GM21423 (cell line): ENCODE results near the gene CRIP2.

Source experiments
- ATAC-seq: cut with Tn5 transposase; IDR thresholded peaks from one replicate; pipeline ENCODE4 v1.9.1; 2021; ENCODE audit warnings: mild to moderate bottlenecking, moderate library complexity; ENCODE audit not compliant: unreplicated experiment

CRIP2 gene

DNA sequence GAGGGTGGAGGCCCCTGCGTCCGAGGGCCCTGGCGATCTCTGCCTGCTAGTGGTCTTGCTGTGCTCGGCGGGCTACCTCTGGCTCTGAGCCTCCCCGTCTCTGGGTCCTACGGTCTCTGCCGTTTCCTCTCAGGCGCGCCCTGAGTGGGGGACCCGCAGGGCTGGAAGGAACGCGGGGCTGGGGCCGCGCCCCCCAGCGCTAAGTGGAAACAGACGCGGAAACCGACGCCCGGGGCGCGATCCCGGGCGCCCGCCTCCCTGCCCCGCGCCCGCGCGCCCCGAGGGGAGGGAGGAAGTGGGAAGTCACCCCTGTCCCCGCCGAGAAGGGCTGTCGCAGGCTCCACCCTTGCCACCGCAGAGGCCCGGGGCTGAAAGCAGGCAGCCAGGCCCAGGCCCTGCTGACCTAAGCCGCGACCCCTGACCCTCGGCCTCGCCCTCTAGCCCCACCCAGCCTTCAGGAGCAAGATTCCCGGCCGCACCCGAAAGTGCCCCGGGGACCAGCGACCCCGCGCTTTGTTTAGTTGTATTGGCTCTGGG lies 12.9 kb downstream of the CRIP2 start:
- ATAC-seq = no peak

DNA sequence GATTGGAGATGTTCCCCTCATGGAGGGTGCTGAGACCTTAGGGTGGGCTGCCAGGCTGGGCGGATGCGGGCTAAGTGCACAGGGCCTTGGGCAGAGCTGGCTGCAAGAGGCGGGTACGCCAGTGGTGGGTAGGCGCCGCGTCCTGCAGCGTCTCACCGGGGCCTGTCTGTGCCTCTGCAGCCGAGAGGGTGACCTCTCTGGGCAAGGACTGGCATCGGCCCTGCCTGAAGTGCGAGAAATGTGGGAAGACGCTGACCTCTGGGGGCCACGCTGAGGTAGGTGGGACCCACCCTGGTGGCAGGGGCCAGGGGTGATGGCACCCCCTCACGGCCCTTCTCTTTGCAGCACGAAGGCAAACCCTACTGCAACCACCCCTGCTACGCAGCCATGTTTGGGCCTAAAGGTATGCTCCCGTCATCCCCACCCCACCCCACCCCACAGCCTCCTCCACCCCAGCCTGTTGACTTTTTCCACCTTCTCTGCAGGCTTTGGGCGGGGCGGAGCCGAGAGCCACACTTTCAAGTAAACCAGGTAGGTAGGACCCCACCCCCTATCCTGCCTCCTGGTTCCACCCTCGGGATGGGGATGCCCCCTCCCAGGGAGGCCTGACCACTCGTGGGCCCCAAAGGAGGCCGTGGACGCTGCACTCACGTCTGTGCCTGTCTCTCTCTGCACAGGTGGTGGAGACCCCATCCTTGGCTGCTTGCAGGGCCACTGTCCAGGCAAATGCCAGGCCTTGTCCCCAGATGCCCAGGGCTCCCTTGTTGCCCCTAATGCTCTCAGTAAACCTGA lies 13.6 kb downstream of the CRIP2 start:
- no peak for ATAC-seq

DNA sequence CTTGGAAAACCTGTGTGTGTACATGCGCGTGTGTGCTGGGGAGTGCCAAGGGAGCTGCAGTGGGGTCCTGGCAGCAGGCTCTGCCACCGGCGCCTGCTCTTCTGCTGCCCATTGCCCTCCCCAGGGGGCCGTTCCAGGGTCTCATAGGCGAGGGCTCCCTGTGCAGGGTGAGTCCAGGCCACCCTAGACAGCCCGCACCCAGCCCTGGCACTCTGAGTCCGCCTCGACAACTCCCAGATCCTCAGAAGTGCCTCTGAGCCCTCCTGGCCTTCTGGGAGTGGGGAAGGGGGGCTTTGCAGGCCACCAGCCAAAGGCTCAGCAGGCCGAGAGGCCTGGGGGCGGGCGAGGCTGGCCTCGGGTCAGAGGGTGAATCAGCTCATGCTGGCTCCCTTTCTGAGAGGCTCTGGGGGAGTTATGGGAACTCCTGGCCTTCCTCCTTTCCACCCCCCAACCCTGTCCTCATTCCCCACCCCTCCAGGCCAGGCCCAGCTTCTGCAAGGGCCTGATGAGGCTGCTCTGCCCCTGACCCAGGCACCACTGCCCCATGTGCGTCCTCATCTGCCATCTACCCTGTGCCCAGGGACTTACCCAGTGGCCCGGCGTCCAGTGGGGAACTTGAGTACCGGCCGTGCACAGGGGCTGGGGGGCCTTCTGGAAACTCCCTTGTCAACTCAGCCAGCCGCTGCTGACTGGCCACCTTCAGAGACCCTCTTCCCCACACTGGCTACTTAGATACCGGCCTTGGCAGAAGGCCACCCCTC lies 14.3 kb downstream of the CRIP2 start:
- no peak for ATAC-seq

DNA sequence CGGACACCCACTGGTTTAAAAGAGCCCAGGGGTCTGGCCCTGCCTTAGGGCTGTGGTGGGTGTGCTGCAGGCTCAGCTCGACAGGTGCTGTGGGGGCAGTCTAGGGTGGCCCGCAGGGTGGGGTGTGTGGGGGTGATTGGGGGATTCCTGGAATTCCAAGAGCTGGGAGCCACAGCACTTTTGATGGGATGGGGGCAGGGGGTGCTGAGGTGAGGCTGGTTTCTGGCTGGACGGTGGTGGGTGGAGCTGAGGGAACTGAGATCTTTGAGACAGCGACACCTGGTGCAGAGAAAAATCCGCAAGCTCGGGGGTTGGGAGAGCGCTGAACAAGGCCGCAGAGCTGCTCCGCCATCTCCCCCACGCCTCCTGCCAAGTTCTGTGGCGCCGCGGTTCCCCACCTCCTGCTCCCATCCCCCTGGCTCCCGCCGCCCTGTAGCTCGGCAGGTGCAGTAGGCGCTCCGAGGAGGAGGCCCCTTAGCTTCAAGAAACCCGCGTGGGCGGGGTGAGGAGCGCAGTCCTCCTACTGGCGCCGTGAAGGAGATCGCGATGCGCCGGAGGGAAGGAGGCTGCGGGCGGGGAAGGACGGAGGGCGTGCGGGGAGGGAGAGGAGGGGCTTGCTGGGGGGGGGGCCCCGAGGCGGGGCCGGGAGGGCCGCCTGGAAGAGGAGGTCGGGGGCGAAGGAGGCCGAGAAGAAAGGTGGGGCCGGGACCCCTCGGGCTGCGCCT lies 15.1 kb downstream of the CRIP2 start:
- no peak for ATAC-seq

DNA sequence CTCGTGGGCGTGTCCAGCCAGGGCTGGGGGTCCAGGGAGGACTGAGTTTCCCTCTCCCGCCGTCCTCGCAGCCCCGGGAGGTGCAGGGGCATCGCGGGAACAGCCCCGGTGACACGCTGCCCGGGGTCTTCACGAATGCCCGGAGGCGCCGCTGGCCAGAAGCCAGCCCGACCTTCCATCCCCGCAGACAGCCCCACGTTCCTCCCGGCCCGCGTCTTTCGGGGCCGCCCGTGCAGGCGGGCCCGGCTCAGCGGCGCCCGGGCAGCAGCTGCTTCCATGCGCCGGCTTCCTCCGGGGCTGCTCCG lies 15.6 kb downstream of the CRIP2 start:
- peak; percentile 1 for ATAC-seq

DNA sequence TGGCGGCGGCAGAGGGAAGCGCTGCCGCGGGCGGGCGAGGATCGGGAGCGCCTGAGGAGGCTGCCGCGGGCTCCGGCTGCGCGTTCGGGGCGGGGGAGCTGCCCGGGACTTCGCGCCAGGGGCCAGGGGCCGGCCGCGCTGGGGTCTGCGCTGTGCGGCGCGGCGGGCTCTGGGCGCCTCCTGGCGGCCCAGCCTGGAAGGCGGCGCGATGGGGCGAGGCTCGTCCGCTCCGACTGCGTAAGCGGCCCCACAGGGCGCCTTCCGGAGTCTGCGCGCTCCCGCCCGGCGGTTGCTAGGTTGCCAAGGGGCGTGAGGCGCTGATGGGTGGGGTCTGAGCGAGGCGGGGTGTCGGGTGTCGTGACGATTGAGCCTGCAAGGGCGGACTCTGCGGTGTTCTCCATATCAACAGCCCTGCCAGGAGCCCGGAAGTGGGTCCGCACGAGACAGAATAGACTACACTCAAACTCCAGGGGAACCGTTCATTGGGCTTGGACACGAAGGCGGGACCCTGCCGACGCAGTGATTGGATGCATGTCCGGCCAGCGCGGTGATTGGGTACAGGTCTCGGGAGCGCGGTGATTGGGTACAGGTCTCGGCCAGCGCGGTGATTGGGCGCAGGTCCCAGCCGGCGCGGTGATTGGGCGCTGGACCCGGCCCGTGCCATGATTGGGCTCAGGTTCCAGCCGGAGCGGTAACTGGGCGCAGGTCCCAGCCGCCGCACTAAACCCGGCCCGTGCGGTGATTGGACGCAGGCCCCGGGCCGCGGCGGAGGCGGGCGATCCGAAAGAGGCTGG lies 16.1 kb downstream of the CRIP2 start, which contains the start of gene TEDC1:
Gene TEDC1, plus strand, starts transcription at position 675 of the 794 bp plus-strand sequence. CDS start 130 bp downstream, outside the sequence.
- ATAC-seq = peak; percentile 71

DNA sequence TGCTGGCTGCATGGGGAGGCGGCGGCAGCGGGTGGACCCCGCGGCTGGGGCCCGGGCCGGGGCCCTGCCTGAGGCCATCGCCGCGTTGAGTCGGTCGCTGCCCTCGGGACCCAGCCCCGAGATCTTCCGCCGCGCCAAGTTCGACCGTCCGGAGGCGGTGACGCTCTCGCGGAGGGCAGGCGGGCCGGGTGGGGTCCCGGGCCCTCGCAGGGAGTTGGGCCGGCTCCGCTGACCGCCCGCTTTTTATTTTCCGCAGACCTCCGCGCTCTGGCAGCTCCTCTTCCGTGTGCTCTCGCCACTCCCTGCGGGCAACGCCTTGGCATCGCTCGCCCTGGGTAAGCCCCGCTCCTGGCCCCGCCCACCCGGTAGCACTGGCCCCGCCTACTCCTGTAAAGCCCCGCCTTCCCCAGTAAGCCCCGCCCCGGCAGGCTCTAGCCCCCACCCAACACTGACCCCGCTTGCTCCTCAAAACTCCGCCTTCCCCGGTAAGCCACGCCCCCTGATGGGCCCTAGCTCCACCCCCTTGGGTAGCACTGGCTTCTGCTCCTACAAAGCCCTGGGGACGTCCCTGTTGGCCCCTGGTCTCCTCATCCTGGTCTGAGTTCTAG lies 16.8 kb downstream of the CRIP2 start:
- ATAC-seq = peak; percentile 1

DNA sequence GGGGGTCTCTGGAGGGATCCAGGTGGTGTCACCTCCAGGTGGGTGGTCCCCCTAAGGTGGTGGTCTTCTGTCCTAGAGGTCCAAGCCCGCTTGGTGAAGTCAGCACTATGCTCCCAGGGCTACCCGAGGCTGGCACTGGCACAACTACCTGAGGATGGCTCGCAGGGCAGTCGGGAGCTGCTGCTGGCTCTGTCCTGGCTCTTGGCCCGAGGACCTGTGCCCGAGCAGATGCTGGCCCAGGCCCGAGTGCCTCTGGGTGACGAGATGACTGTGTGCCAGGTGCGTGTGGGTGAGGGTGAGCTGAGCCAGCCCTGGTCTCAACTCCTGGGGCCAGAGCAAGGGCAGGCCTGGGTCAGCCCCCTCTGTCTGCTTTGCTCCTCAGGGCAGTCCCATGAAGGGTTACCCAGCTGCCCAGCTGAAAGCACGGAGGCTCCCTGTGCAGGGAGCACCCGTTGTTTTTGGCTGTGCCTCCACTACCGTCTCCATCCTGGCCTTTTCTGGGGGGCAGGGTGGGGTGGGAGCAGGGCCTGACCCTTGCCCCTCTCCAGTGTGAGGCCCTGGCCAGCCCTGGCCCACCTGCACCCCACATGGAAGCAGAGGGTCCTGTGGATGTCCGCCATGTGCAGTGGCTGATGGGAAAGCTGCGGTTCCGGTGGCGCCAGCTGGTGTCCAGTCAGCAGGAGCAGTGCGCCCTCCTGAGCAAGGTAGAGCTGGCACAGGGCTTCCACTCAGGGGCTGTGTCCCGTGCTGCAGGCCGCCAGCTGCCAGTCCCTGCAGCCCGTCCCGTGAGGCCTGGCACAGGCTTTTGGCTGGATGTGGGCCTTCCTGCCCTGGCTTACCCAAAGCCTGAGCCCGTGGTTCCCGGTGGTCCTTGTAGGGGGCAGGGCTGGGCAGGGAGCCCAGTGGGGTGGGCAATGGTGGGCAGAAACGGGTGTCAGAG lies 17.7 kb downstream of the CRIP2 start:
- ATAC-seq = no peak

DNA sequence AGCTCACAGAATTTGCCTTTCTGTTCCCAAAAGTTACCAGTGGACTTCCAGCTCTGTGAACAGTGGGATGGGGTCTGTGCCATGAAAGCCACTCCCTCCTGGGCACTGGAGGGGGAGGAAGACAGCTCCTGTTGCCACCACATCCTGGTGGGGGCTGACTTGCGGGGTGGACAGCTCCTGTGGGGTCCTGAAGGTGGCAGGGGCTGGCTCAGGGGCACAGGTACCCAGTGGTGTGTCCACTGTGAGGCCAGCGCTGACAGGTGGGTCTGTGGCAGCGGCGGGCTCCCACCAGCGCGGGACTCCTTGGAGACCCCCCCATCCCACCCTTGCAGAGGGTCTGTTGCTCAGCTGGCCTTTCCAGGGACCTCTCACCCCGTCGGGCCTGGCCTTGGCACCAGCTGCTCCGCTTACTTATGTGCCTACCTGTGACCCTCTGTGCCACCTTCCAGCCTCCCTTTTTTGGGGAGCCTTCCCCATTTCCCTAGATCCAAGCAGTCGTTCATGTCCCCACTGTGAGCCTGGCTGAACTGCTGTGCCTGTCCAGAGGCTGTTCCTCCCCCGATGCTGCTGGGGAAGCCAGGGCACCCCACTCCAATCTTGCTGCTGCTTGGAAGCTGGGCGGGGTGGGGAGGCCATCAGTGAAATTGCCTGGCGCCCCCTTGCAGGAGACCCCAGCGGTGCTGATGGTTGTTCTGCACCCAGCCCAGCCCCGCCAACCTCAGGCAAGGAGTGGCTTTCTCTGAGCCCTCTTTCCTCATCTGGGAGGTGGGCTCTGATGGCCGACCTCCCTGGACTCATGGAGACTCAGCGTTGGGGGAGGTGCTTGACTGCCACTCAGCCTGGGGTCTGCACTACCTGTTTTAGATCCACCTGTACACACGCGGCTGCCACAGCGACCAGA lies 18.6 kb downstream of the CRIP2 start:
- ATAC-seq = no peak

DNA sequence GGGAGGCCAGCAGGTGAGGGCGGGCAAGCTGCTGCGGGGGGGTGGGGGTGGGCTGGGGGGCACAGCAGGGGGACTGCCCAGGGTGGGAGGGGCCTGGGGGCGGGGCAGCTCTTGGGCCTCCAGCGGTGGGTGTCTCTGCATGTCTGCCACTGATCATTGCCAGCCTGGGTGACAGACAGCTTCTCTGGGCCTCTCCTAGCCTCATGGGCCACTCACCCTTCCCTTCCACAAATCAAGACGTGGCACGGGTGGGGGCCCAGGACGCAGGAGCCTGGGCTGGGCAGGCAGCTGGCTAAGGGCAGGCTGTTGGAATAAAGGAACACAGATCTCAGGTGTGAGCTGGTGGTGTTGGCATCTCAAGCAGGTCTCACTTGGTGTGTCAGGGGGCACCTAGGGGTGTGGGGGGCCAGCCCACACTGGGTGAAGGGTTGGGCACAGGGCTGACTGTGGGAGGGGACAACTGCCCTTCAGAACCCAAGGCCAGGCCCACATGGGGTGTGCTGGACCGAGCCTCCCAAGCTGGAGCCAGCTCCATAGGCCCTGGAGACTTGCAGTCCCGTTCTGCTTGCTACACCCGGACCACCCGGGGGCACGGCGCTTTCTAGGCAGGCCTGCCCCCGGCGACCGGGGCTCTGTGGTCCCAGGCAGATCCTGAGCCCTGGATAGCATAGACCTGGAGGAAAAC lies 19.4 kb downstream of the CRIP2 start:
- no peak for ATAC-seq

DNA sequence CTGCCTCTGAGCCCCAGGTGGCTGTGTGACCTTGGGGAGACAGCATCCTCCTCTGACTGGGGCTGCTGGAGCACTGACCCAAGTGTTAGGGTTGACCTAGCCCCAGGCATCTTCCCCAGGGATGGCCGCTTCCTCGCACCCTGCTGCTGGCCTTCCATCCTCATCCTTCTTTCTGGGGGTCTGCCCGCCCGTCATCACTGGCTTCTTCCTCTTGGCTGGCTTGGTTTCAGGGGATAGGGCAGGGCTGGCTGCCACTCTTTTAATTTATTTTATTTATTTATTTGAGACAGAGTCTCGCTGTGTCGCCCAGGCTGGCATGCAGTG lies 19.9 kb downstream of the CRIP2 start:
- no peak for ATAC-seq

DNA sequence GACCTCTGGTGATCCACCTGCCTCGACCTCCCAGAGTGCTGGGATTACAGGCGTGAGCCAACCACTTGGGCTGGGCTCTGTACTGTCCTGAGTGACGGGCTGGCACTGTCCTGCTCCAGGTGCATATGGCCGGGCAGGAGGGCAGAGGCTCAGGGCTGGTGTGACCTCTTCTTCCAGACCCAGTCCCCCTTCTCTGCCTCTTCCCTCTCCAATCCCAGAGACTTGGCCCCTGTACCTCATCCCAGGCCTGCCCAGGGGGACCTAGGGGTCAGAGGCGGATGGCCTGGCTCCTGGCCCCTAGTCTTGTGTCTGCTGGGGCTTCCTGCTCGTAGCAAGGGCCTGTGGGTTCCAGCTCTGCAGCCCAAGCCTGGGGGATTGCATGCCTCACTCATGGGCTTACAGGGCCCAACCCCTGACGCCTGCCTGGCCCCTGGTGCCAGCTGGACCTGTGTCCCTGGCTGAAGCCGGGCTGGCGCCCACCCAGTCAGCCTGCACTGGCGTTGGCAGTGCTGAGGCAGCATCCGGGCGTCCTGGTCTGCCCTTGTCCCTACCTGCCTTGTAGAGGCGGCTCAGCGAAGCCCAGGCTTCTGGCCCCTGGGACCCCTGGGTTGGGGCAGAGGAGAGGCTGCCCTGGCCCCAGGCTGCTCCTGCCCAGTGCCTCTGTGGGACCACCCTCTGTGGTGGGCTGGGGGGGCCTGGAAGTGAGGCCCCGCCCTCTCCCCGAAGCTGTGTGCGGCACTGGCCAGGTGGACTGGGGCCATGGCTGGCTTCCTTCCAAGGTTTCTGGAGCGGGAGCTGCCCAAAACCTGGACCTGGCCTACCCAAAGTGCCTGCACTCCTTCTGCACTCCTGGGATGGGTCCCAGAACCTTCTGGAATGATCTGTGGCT lies 20.7 kb downstream of the CRIP2 start:
- no peak for ATAC-seq

DNA sequence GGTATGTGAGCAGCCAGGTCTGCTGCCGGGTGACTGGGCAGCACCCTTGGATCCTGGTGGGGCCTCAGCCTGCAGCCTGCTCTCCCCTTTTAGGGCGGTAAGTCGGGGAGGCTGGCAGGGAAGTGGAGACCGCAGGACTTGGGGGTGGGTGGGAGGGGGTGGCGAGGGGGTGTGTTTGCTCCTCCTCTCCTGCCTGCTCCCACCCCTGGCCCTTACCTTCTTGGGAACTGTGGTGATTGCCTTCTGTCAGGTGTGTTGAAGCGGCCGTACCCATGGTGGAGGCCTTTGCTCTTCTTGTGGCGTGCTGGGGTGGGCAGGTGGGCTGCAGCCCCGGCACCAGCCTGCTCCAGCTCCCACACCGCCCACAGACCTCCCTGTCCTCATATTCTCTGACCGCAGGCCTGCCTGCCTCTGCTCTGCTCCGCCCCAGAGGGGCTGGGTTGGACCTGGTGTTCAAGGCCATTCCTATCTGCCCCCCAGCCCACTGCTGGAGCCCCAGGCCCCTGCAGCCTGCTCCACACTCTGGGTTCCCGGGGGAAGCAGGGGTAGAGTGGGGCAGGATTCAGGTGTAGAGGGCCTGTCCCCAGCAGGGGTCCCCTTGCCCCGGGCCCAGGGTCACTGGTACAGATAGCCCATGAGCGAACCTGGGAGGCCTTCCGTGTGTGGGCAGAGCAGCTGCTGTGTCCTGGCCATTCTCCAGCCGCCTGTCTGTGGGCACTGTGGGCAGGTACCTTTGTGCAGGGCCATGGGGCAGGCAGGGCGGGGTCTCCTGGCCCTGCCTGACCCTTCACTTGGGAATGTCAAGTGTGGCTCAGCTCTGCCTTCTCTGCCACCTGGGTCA lies 21.6 kb downstream of the CRIP2 start:
- no peak for ATAC-seq

DNA sequence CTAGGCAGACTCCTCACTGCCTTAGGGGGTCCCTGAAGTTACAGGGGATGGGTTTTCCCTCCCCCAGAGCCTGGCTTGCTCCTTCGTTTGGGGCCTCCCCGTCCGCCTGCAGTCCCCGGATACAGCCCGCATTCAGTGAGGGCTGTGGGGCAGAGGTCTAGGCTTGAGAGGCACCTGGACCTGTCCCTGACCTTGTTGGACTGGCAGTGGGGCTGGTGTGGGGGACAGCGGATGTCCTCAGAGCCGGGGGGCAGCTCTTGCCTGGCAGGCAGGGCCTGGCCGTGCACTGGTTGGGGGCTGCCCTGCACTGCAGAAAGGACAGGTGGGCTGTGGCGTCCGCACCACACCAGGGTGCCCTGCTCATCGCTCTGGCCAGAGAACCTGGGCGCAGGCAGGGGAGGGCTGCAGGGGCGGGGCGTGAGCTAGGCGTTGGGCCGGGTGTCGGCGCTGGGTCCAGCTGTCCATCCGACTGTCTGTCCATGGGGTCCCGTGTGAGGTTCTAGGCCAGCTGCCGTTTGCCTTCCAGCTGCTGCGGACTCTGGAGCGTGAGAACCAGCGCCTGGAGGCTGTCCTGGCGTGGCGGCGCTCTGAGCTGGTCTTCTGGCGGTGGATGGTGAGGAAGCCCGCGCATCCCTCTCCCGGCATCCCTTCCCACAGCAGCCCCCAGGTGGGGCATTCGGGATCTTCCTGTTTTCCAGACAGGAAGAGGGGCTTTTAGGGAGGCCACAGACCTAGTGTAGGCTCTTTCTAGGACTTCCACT lies 22.4 kb downstream of the CRIP2 start:
- no peak for ATAC-seq
